Memory B cell (primary cell): ENCODE measurements around the gene PRKAR1B.

Source experiments
- ATAC-seq: fragments of 150-1000 bp; cut with Tn5 transposase; 2 replicates; pipeline ENCODE4 v1.10.0; 2021; ENCODE audit warnings: low read depth, mild to moderate bottlenecking, moderate library complexity
- DNase-seq, 2 donors: peaks; one replicate each; pipeline ENCODE4 v3.0.0; 2022; ENCODE audit warnings: low spot score in 2 of 2
- H3K27ac Mint-ChIP-seq: one replicate; pipeline ENCODE4 v1.8.0; 2022; ENCODE audit warnings: mild to moderate bottlenecking, moderate library complexity, mixed read lengths
- H3K27me3 Mint-ChIP-seq: one replicate; pipeline ENCODE4 v1.8.0; 2022; ENCODE audit warnings: mixed read lengths
- H3K36me3 Mint-ChIP-seq: one replicate; pipeline ENCODE4 v1.8.0; 2022; ENCODE audit warnings: mild to moderate bottlenecking, mixed read lengths
- H3K4me1 Mint-ChIP-seq: one replicate; pipeline ENCODE4 v1.8.0; 2022; ENCODE audit warnings: mixed read lengths
- H3K4me3 Mint-ChIP-seq: one replicate; pipeline ENCODE4 v1.8.0; 2022; ENCODE audit warnings: mild to moderate bottlenecking, moderate library complexity, mixed read lengths
- H3K9me3 Mint-ChIP-seq: one replicate; pipeline ENCODE4 v1.8.0; 2022; ENCODE audit warnings: mixed read lengths

Gene PRKAR1B

GRCh38 chr7:513521-514166 lies 213.4 kb downstream of the PRKAR1B start:
- no peak for ATAC-seq
- no peak overlapping the region for H3K27ac Mint-ChIP-seq
- no peak overlapping the region for H3K4me3 Mint-ChIP-seq

GRCh38 chr7:512541-513311 lies 214.4 kb downstream of the PRKAR1B start:
- Mint-ChIP-seq H3K27ac (no peak overlapping the region), H3K36me3 (no peaks in the 10 kb centered on the region), H3K4me1 (peaks cover under 1% of the 10 kb centered on the region), H3K27me3 (peaks cover under 1% of the 10 kb centered on the region), H3K4me3 (no peak overlapping the region), H3K9me3 (no peaks in the 10 kb centered on the region)
- no peak for DNase-seq
- no peak for ATAC-seq

More at GRCh38 chr7:513521-514166, 213.4 kb downstream of the PRKAR1B start:
- Mint-ChIP-seq H3K9me3 (no peaks in the 10 kb centered on the region), H3K27me3 (peaks cover 4% of the 10 kb centered on the region), H3K4me1 (peaks cover 5% of the 10 kb centered on the region), H3K36me3 (no peaks in the 10 kb centered on the region)
- DNase-seq = no peak

GRCh38 chr7:512146-512510 lies 215.0 kb downstream of the PRKAR1B start:
- Mint-ChIP-seq H3K4me3 (no peak overlapping the region), H3K9me3 (no peaks in the 10 kb centered on the region), H3K27ac (no peak overlapping the region), H3K4me1 (no peaks in the 10 kb centered on the region), H3K27me3 (no peaks in the 10 kb centered on the region), H3K36me3 (no peaks in the 10 kb centered on the region)
- DNase-seq (no peak), ATAC-seq (no peak)

GRCh38 chr7:511476-512145 lies 215.5 kb downstream of the PRKAR1B start:
- Mint-ChIP-seq H3K27ac (no peak overlapping the region), H3K4me3 (no peak overlapping the region), H3K36me3 (no peaks in the 10 kb centered on the region), H3K9me3 (no peaks in the 10 kb centered on the region), H3K27me3 (no peaks in the 10 kb centered on the region), H3K4me1 (no peaks in the 10 kb centered on the region)
- DNase-seq = no peak
- no peak for ATAC-seq

GRCh38 chr7:510782-511281 lies 216.2 kb downstream of the PRKAR1B start:
- Mint-ChIP-seq H3K4me1 (no peaks in the 10 kb centered on the region), H3K36me3 (no peaks in the 10 kb centered on the region), H3K9me3 (no peaks in the 10 kb centered on the region), H3K27me3 (no peaks in the 10 kb centered on the region), H3K4me3 (no peak overlapping the region), H3K27ac (no peak overlapping the region)
- ATAC-seq (no peak), DNase-seq (no peak)

GRCh38 chr7:510131-510481 lies 217.0 kb downstream of the PRKAR1B start:
- Mint-ChIP-seq H3K9me3 (no peaks in the 10 kb centered on the region), H3K4me3 (no peak overlapping the region), H3K4me1 (no peaks in the 10 kb centered on the region), H3K27ac (no peak overlapping the region), H3K27me3 (no peaks in the 10 kb centered on the region), H3K36me3 (no peaks in the 10 kb centered on the region)
- no peak for ATAC-seq
- DNase-seq = no peak

GRCh38 chr7:509426-510130 lies 217.5 kb downstream of the PRKAR1B start:
- ATAC-seq (no peak), DNase-seq (no peak)
- Mint-ChIP-seq H3K27me3 (no peaks in the 10 kb centered on the region), H3K4me3 (no peak overlapping the region), H3K4me1 (no peaks in the 10 kb centered on the region), H3K9me3 (no peaks in the 10 kb centered on the region), H3K27ac (no peak overlapping the region), H3K36me3 (no peaks in the 10 kb centered on the region)

GRCh38 chr7:508461-509170 lies 218.5 kb downstream of the PRKAR1B start:
- H3K9me3 Mint-ChIP-seq = no peaks in the 10 kb centered on the region
- no peaks in the 10 kb centered on the region for H3K4me1 Mint-ChIP-seq
- DNase-seq (no peak), ATAC-seq (no peak)
- H3K36me3 Mint-ChIP-seq = no peaks in the 10 kb centered on the region
- H3K27me3 Mint-ChIP-seq = no peaks in the 10 kb centered on the region
- no peak overlapping the region for H3K27ac Mint-ChIP-seq
- H3K4me3 Mint-ChIP-seq = no peak overlapping the region

GRCh38 chr7:507623-508300 lies 219.3 kb downstream of the PRKAR1B start:
- no peaks in the 10 kb centered on the region for H3K27me3 Mint-ChIP-seq
- H3K4me1 Mint-ChIP-seq = no peaks in the 10 kb centered on the region
- no peak for DNase-seq
- H3K9me3 Mint-ChIP-seq = no peaks in the 10 kb centered on the region
- no peak overlapping the region for H3K27ac Mint-ChIP-seq
- no peak for ATAC-seq
- H3K36me3 Mint-ChIP-seq = no peaks in the 10 kb centered on the region
- no peak overlapping the region for H3K4me3 Mint-ChIP-seq

- Mint-ChIP-seq H3K36me3 (no peaks in the 10 kb centered on the region), H3K4me1 (no peaks in the 10 kb centered on the region), H3K27ac (no peak overlapping the region), H3K9me3 (no peaks in the 10 kb centered on the region), H3K27me3 (no peaks in the 10 kb centered on the region), H3K4me3 (no peak overlapping the region)
- DNase-seq (no peak), ATAC-seq (no peak)
These were observed 220.0 kb downstream of the PRKAR1B start for GRCh38 chr7:506921-507622.

GRCh38 chr7:506391-506831 lies 220.7 kb downstream of the PRKAR1B start:
- no peak for DNase-seq
- Mint-ChIP-seq H3K36me3 (no peaks in the 10 kb centered on the region), H3K4me1 (no peaks in the 10 kb centered on the region), H3K9me3 (no peaks in the 10 kb centered on the region), H3K27me3 (no peaks in the 10 kb centered on the region), H3K27ac (no peak overlapping the region), H3K4me3 (no peak overlapping the region)
- ATAC-seq = no peak

- DNase-seq (no peak), ATAC-seq (no peak)
- Mint-ChIP-seq H3K27me3 (no peaks in the 10 kb centered on the region), H3K4me1 (no peaks in the 10 kb centered on the region), H3K36me3 (no peaks in the 10 kb centered on the region), H3K27ac (no peak overlapping the region), H3K9me3 (no peaks in the 10 kb centered on the region), H3K4me3 (no peak overlapping the region)
These were observed 221.9 kb downstream of the PRKAR1B start for GRCh38 chr7:505171-505570.
